22Rv1 (cell line): Measurements from ENCODE around the gene ZMYM2.

Experiments used
- CTCF ChIP-seq: fragments of 450-650 bp; IDR thresholded peaks from 2 replicates; pipeline ENCODE4 v1.5.1; 2017; ENCODE audit warnings: mild to moderate bottlenecking
- ZFX ChIP-seq: fragments of 450-650 bp; IDR thresholded peaks from 2 replicates; pipeline ENCODE4 v1.6.1; 2017; ENCODE audit warnings: antibody characterized with exemption, borderline replicate concordance

GRCh38 chr13:20109037-20109436 is 150.5 kb downstream of the ZMYM2 start:
- no peak for TF ChIP-seq CTCF
- TF ChIP-seq ZFX: no peak
